ENCODE results near the gene MZT1. TPM values are rescaled to one million over a fixed set of nuclear protein-coding genes. Genes with fewer than 3 reads are reported as not detected.

MZT1 gene
- total and polyA plus RNA-seq, 3 experiments from 2014 or later = 7.8 to 30.6 (median 26.3) TPM

DNA sequence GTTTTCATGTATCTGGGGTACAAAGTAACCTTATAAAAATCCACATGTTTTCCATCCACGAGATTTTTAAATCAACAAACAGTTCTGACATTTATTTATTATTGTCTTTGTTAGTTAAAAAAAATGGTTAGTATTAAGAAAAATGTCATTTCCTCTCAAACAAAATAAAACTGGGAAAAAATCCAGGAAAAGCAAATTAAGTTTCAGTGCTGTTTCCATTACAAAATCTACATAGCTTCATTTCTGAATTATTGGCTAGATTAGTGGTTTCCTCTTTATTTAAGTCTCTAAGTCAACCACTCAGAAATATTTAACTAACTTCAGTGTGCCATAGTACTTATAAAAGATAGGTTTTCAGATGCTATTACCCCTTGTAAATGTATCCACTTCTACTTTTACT is 49.1 kb downstream of the MZT1 start:
- Histone ChIP-seq H3K27ac (ENCODE audit: low read depth, low read length) (no peak overlapping the region), H3K4me1 (ENCODE audit: insufficient read depth, low read length) (no peaks in the 10 kb centered on the region), H3K4me3 (ENCODE audit: low read length) (no peak overlapping the region), H3K36me3 (ENCODE audit: insufficient read depth, low read length) (no peaks in the 10 kb centered on the region), H3K9me3 (ENCODE audit: low read length) (no peaks in the 10 kb centered on the region), H3K27me3 (ENCODE audit: insufficient read depth, low read length, poor library complexity, severe bottlenecking) (no peaks in the 10 kb centered on the region)
- Mint-ChIP-seq H3K27ac (no peak overlapping the region), H3K4me1 (no peaks in the 10 kb centered on the region), H3K36me3 (no peaks in the 10 kb centered on the region), H3K4me3 (no peak overlapping the region), H3K27me3 (peaks cover 5 to 31% of the 10 kb centered on the region in 2 donors), H3K9me3 (peaks cover 0 to 7% (median 0%) of the 10 kb centered on the region in 5 donors)
- no peak for DNase-seq
- CTCF ChIA-PET = interaction anchor here (0.7 kb wide), 1 partner anchor 1312 kb away, joined by 3 read pairs; no protein-coding TSS in a partner anchor
- POLR2A ChIA-PET = no interaction called here

DNA sequence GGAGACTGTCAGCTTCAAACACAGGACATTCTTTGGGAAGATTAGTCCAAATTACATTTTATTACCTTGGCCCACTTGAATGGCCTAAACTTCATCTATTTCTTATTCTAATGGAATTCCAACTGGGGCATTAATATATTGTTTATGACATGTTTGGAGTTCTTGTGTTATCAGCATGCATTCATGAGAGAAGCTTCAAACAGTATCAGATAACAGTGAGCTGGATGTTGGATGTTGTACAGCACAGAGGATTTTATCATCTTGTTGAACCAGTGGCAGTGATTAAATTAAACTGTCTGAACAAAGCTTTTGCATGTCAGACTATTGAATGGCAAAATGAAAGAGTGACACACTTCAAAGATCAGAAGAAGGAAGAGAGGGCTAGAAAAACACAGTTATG is 50.0 kb downstream of the MZT1 start:
- Histone ChIP-seq H3K27me3 (ENCODE audit: insufficient read depth, low read length, poor library complexity, severe bottlenecking) (no peaks in the 10 kb centered on the region), H3K4me3 (ENCODE audit: low read length) (no peak overlapping the region), H3K27ac (ENCODE audit: low read depth, low read length) (no peak overlapping the region), H3K9me3 (ENCODE audit: low read length) (no peaks in the 10 kb centered on the region), H3K36me3 (ENCODE audit: insufficient read depth, low read length) (no peaks in the 10 kb centered on the region), H3K4me1 (ENCODE audit: insufficient read depth, low read length) (no peaks in the 10 kb centered on the region)
- Mint-ChIP-seq H3K4me3 (no peak overlapping the region), H3K4me1 (no peaks in the 10 kb centered on the region), H3K36me3 (no peaks in the 10 kb centered on the region), H3K9me3 (peaks cover 0 to 7% (median 0%) of the 10 kb centered on the region in 5 donors), H3K27me3 (peaks cover 2 to 31% of the 10 kb centered on the region in 2 donors), H3K27ac (no peak overlapping the region)
- no peak for DNase-seq
- POLR2A ChIA-PET = no interaction called here
- CTCF ChIA-PET = no interaction called here

DNA sequence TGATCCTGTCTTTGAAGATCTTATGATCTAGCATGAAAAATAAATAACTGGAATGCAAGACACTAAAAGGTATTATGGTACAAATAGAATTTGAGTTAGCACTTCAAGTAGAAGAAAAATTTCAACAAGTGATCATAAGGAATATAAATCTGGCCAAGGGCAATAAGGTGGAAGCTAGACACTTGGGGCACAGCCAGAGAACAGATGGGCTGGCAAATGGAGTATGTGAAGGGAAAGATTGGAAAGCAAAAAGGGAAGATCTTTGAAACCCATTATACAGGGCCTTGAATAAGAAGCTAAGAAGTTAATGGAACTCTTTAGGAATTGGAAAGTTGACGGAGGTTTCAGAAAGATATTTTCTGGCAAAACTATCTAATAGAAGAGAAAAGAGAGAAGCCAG is 61.0 kb downstream of the MZT1 start:
- Histone ChIP-seq H3K4me3 (ENCODE audit: low read length) (no peak overlapping the region), H3K27me3 (ENCODE audit: insufficient read depth, low read length, poor library complexity, severe bottlenecking) (no peaks in the 10 kb centered on the region), H3K4me1 (ENCODE audit: insufficient read depth, low read length) (no peaks in the 10 kb centered on the region), H3K9me3 (ENCODE audit: low read length) (no peaks in the 10 kb centered on the region), H3K36me3 (ENCODE audit: insufficient read depth, low read length) (no peaks in the 10 kb centered on the region), H3K27ac (ENCODE audit: low read depth, low read length) (no peak overlapping the region)
- Mint-ChIP-seq H3K9me3 (no peaks in the 10 kb centered on the region), H3K36me3 (peaks cover 0 to 3% (median 0%) of the 10 kb centered on the region in 3 donors), H3K27me3 (peaks cover 2 to 19% of the 10 kb centered on the region in 2 donors), H3K4me1 (no peaks in the 10 kb centered on the region), H3K4me3 (no peak overlapping the region), H3K27ac (no peak overlapping the region)
- CTCF ChIA-PET = interaction anchor here (0.6 kb wide), 1 partner anchor 13 kb away, joined by 3 read pairs; no protein-coding TSS in a partner anchor
- DNase-seq = no peak
- POLR2A ChIA-PET = no interaction called here

- Histone ChIP-seq H3K27ac (ENCODE audit: low read depth, low read length) (no peak overlapping the region), H3K36me3 (ENCODE audit: insufficient read depth, low read length) (no peaks in the 10 kb centered on the region), H3K4me3 (ENCODE audit: low read length) (no peak overlapping the region), H3K4me1 (ENCODE audit: insufficient read depth, low read length) (no peaks in the 10 kb centered on the region), H3K27me3 (ENCODE audit: insufficient read depth, low read length, poor library complexity, severe bottlenecking) (no peaks in the 10 kb centered on the region), H3K9me3 (ENCODE audit: low read length) (no peaks in the 10 kb centered on the region)
- Mint-ChIP-seq H3K4me1 (no peaks in the 10 kb centered on the region), H3K4me3 (no peak overlapping the region), H3K36me3 (peaks cover 0 to 1% (median 0%) of the 10 kb centered on the region in 3 donors), H3K9me3 (no peaks in the 10 kb centered on the region), H3K27ac (no peak overlapping the region), H3K27me3 (peaks cover 4 to 35% of the 10 kb centered on the region in 2 donors)
- no peak for DNase-seq
- CTCF ChIA-PET = no interaction called here
- POLR2A ChIA-PET = no interaction called here
These were observed 64.9 kb downstream of the MZT1 start for GRCh38 chr13:72662548-72662947.

Other genes starting within 250 kb of the MZT1 start
- gene BORA, start 294 bp upstream of the MZT1 start, total RNA-seq = 10 to 100 TPM; 10.7 to 12.1 TPM
- 7.8 TPM for gene BORA, start 294 bp upstream of the MZT1 start, polyA plus RNA-seq
- gene DIS3, start 54.3 kb upstream of the MZT1 start, total RNA-seq = 10 to 100 TPM; 57.0 to 58.1 TPM
- 14.3 TPM for gene DIS3, start 54.3 kb upstream of the MZT1 start, polyA plus RNA-seq
- gene PIBF1, start 54.5 kb upstream of the MZT1 start, total RNA-seq = 10 to 100 TPM; 20.2 to 21.7 TPM
- gene PIBF1, start 54.5 kb upstream of the MZT1 start, polyA plus RNA-seq = 17.7 TPM

Data from CD8-positive, alpha-beta memory T cell (primary cell).